Anterior cingulate cortex (tissue), 58 donors: ENCODE results near the gene KRTAP12-3.
"Not testable (repeated sequence)": the region's sequence is repeated elsewhere in the genome, so short reads cannot be mapped to it uniquely, and the experiment has no call there.

ENCODE experiments used
- DNase-seq, 58 donors: peaks; one replicate each; lab custom pipeline; 2025; lab: John Stamatoyannopoulos, UW

Gene KRTAP12-3, protein sequence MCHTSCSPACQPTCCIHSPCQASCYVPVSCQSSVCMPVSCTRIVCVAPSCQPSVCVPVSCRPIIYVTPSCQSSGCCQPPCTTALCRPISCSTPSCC

GRCh38 chr21:44657635-44658540 lies at the start of gene KRTAP12-3:
KRTAP12-3 (plus strand) TSS chr21:44657932; CDS start chr21:44657980, 48 bp downstream.
- DNase-seq = no peak

DNA sequence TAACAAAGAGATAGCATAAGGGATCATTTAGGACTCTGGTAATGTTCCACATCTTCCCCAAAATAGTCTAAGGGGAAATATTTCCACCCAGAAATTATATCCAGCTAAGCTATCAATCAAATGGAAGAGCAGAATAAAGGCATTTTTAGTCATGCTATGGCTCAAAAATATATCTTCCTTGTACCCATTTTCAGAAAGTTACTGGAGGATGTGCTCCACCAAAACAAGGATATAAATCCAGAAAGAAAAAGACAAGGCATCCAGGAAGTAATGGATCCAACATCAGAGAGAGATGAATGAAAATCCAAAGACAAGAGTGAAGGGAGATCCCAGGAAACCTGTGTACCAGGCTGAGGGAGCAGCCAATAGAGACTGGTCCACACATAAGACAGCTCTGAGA lies 48.5 kb upstream of the KRTAP12-3 start:
- no peak for DNase-seq

GRCh38 chr21:44610157-44610843 lies 47.4 kb upstream of the KRTAP12-3 start:
- DNase-seq = not testable (repeated sequence)

DNA sequence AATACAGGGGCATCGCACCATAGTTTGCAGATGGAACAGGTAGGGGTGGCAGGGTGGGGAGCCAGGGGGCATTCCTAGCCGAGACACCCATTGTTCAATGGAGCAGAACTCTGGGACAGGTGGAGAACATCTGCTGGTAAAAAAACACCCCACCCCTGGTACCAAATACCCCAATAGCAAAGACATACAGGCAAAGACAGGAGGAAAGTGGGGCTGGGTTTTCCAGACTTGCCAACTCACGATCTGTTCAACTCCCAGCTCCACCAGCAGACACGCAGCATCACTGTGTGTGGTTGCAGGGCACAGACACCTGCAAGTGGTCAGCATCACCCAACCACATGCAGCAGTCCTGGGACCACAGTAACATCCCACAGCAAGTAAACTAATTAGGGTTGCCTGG lies 46.2 kb upstream of the KRTAP12-3 start:
- DNase-seq = no peak

DNA sequence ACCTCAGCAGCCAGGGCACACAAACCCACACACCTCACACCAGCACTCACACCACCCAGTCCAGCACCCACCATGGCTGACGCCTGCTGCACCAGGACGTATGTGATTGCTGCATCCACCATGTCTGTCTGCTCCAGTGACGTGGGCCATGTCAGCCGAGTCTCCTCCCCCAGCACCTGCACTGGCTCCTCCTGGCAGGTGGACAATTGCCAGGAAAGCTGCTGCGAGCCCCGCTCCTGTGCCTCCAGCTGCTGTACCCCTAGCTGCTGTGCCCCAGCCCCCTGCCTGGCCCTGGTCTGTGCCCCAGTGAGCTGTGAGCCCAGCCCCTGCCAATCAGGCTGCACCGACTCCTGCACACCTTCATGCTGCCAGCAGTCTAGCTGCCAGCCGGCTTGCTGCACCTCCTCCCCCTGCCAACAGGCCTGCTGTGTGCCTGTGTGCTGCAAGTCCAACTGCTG lies 45.7 kb upstream of the KRTAP12-3 start, which contains the start of gene KRTAP10-8:
KRTAP10-8 (plus strand) TSS at position 51 of the 458 bp plus-strand sequence; CDS start at position 73, 22 bp downstream.
- no peak for DNase-seq

GRCh38 chr21:44612669-44613229 lies 45.0 kb upstream of the KRTAP12-3 start:
- no peak for DNase-seq

DNA sequence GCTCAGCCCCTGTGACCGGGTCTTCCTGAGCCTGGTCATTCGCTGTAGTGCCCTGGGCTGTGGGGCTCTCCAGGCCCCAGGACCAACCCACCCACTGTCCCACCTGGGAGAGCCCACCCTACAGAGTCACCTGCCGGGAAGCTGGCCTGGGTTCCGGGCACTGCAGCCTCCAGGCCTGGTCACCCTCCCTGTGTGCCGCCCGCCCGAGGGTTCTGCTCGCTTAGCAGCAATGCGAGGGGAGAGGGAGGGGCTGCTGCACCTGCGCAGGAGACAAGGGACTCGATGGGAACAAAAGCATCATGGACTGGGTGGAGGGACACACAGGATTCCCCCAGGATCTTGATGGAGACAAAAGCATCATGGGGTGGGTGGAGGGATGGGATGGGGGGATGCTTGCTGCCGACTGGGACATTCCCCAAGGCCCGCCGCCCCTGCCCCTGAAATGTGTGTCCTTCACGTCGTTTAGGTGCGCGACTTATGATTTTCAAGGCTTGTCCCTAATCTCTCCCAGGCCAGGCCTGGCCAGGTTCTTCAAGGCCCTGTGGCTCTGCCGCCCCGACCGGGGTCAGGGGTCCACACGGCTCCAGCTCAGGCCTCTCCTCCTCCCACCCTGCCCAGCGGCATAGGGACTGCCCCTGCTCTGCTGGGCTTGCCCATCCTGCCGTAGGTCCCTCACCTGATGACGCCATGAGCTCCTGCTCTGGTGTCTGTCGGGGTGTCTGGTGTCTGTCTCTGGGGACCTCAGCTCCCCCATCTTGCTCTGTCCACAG lies 44.2 kb upstream of the KRTAP12-3 start:
- DNase-seq = no peak

- no peak for DNase-seq
Observed at GRCh38 chr21:44614161-44614631, 43.5 kb upstream of the KRTAP12-3 start.

GRCh38 chr21:44614961-44615391 lies 42.8 kb upstream of the KRTAP12-3 start:
- no peak for DNase-seq

DNA sequence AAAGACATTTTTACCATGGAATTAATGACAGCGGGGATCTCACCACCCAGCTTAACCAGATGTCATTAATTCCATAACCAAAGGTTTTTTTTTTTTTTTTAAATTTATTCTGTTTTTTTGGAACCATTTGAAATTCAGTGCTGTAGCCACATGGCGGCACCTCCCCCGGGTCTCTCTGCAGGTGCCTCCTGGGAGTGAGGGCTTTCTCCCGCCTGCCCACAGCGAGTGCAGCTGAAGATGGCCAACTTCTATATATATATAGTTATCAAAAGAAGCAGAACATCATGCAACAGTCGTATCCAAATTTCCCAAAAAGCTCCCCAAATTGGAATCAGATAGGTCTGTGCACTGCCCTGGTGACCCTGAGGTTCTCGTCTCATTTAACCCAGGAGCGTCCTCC lies 42.3 kb upstream of the KRTAP12-3 start:
- DNase-seq = no peak

- no peak for DNase-seq
Observed at GRCh38 chr21:44615911-44616590, 41.7 kb upstream of the KRTAP12-3 start.

GRCh38 chr21:44616591-44616926 lies 41.2 kb upstream of the KRTAP12-3 start:
- DNase-seq = no peak

GRCh38 chr21:44617071-44617501 lies 40.6 kb upstream of the KRTAP12-3 start:
- DNase-seq = no peak

DNA sequence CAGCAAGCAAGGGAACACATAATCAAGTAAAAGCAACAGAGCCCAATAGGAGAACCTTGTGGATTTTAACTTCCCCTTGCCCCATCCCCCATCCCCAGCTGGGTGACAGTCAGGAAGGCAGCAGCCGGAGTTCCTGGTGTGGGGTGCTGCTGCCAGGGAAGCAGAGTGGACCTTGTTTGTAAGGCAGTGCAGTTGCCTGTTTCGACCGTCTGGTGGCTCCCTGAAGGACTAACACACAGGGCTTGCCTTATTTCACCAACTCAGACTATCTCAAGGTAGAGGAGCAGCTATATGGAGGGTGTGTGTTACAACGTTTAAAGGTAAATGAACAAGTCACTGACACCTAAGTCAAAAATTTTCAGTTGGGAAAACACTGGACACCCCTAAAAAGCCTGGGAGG lies 39.2 kb upstream of the KRTAP12-3 start:
- DNase-seq = peak in 1 of 58 donors; percentile 12

- no peak for DNase-seq
Observed at GRCh38 chr21:44618909-44619308, 38.8 kb upstream of the KRTAP12-3 start.

DNA sequence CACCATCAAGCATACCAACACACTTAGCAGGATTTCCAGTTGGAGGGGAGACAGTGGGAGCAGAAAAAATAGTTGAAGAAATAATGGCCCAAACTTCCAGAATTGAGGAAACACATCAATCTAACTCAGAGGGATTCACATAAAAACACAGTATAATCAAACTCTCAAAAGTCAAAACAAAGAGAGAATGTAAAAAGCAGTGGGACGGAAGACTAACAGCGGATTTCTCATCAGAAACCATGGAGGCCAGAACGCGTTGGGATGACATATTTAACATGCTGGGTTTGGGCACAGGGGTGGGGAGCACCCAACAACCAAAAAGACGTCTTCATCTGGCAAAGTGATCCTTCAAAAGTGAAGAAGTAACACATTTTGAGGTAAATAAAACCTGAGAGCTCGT lies 37.8 kb upstream of the KRTAP12-3 start:
- DNase-seq = no peak

GRCh38 chr21:44623575-44623974 lies 34.2 kb upstream of the KRTAP12-3 start:
- no peak for DNase-seq

- DNase-seq = no peak
Observed at GRCh38 chr21:44625756-44626155, 32.0 kb upstream of the KRTAP12-3 start.

DNA sequence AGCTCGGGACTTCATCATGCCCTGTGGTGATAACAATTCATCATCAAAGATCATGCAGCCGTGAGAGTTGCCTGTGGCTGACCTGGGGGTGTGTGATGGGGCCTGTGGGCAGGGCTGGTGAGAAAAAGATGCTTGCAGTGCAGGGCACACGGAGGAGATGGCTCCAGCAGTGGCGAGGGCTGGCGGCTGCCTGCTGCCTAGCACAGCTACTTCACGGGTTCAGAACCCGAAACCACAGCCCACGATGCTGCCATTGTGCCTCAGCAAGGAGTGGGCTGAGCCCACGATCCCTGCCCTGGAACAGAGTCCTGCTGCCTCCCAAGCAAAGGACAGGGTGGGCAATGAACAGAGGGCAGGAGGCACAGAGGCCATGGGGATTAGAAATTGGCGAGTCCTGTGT lies 31.5 kb upstream of the KRTAP12-3 start:
- no peak for DNase-seq
